Body of pancreas (tissue), 4 donors: Measurements from ENCODE around the gene DARS1.

Source experiments
- CTCF ChIP-seq, 7 experiments: fragments of 450-650 bp in 4 of 7; fragments of 200-600 bp in 3 of 7; sonication (generic) in 3 of 7; IDR thresholded peaks; one replicate each; pipeline ENCODE4 v1.5.1; 2016 to 2019; ENCODE audit warnings: antibody characterized with exemption in 7 of 7
- POLR2A ChIP-seq, 3 donors: fragments of 450-650 bp; IDR thresholded peaks; one replicate each; pipeline ENCODE4 v1.6.1; 2016; ENCODE audit warnings: antibody characterized with exemption in 3 of 3, mild to moderate bottlenecking in 2 of 3

DNA sequence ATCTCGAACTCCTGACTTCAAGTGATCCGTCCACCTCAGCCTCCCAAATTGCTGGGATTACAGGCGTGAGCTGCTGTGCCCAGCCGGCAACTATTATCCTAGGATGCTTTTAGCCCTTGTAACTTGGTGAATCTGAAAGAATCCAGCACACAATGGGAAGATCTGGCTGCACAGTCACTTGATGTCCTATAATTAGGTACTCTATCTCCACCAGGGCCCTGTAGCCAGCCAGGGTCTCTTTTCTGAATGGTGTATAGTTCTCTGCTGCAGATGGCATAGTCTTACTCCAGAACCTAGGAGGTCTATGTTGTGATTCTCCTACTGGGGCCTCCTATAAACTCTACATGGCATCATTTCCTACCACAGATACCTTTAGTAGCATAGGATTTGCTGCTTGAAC is 95.3 kb downstream of the DARS1 start:
- no peak for TF ChIP-seq CTCF (IDR thresholded peaks at IDR 0.05)
- no peak for TF ChIP-seq POLR2A (IDR thresholded peaks at IDR 0.05)
